GM19193 (cell line): ENCODE measurements around the gene C5orf24.
A peak's percentile ranks its signal among the peaks of the same experiment; 100 is the strongest.

ENCODE experiments used
- POLR2A ChIP-seq: IDR thresholded peaks from 4 replicates; pipeline ENCODE4 v1.6.1; 2011; ENCODE audit not compliant: insufficient read depth, insufficient read length; ENCODE audit errors: extremely low read depth

C5orf24 gene

GRCh38 chr5:134892282-134892681 is 46.5 kb downstream of the C5orf24 start:
- no peak for TF ChIP-seq POLR2A

GRCh38 chr5:134892926-134893325 is 47.2 kb downstream of the C5orf24 start:
- no peak for TF ChIP-seq POLR2A

GRCh38 chr5:134893748-134894505 is 48.2 kb downstream of the C5orf24 start:
- no peak for TF ChIP-seq POLR2A

GRCh38 chr5:134902071-134902801 is 56.5 kb downstream of the C5orf24 start:
- no peak for TF ChIP-seq POLR2A

- peak; percentile 82 for TF ChIP-seq POLR2A
Observed at GRCh38 chr5:134904610-134905245, 59.0 kb downstream of the C5orf24 start, which contains the start of gene PCBD2. Gene PCBD2 (plus strand): TSS chr5:134905131. CDS start chr5:134905140, 9 bp downstream.

- TF ChIP-seq POLR2A: no peak
Observed at GRCh38 chr5:134905246-134905996, 59.7 kb downstream of the C5orf24 start.

GRCh38 chr5:134906811-134907210 is 61.0 kb downstream of the C5orf24 start:
- no peak for TF ChIP-seq POLR2A
